NCI-H345 (cell line): Measurements from ENCODE around the gene ADGRV1.
"Not testable (repeated sequence)": the region's sequence is repeated elsewhere in the genome, so short reads cannot be mapped to it uniquely, and the experiment has no call there.

Source experiments
- DNase-seq: peaks from one replicate; lab custom pipeline; 2025; lab: John Stamatoyannopoulos, UW

Gene ADGRV1

DNA sequence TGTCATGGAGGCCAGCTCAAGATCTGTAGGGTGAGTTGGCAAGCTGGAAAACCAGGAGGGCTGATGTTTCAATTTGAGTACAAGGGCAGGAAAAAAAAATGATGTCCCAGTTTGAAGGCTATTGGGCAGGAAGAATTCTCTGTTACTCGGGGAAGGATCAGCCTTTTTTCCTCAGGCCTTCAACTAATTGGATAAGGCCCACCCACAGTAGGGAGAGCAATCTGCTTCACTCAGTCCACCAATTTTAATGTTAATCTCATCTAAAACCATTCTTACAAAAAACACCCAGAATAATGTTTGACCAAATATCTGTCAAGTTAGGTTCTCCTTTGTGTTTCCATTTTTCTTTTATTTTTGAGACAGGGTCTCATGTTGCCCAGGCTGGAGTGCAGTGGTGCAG lies 442.1 kb downstream of the ADGRV1 start:
- no peak for DNase-seq

GRCh38 chr5:91006713-91007112 lies 448.1 kb downstream of the ADGRV1 start:
- DNase-seq: no peak

- DNase-seq: no peak
Observed at GRCh38 chr5:91007251-91007650, 448.7 kb downstream of the ADGRV1 start.

DNA sequence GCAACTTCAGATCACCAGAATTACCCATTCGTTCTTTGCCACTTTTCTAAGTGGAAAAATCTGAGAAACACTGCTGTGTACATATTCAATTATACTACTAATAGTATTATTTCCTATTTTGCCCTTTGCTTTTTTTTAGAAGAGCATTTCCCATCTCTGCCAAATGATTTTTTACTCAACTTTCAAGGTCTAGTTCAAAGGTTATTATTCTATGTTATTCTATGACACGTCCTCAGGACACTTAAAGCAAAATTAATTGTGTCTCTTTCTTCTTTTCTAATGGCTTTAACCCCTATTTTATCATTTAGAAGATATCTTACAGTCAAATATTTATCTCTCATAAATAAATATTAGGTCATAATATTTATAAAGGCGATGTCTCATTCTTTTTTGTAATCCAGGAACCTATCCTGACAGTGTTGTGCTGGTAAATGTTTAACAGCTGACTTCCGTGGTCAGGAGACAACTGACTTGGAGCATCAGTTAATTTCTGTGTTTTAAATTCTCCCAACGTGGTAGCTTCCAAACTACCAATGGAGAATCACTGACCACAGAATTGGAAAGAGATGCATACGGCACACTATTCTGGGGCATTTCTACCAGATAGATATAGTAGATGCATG lies 449.3 kb downstream of the ADGRV1 start:
- DNase-seq: no peak

- no peak for DNase-seq
Observed at GRCh38 chr5:91010090-91010489, 451.5 kb downstream of the ADGRV1 start.

- DNase-seq: no peak
Observed at GRCh38 chr5:91011029-91011428, 452.4 kb downstream of the ADGRV1 start.

- not testable (repeated sequence) for DNase-seq
Observed at GRCh38 chr5:91012867-91013266, 454.3 kb downstream of the ADGRV1 start.

- DNase-seq: no peak
Observed at GRCh38 chr5:91016322-91016721, 457.7 kb downstream of the ADGRV1 start.

DNA sequence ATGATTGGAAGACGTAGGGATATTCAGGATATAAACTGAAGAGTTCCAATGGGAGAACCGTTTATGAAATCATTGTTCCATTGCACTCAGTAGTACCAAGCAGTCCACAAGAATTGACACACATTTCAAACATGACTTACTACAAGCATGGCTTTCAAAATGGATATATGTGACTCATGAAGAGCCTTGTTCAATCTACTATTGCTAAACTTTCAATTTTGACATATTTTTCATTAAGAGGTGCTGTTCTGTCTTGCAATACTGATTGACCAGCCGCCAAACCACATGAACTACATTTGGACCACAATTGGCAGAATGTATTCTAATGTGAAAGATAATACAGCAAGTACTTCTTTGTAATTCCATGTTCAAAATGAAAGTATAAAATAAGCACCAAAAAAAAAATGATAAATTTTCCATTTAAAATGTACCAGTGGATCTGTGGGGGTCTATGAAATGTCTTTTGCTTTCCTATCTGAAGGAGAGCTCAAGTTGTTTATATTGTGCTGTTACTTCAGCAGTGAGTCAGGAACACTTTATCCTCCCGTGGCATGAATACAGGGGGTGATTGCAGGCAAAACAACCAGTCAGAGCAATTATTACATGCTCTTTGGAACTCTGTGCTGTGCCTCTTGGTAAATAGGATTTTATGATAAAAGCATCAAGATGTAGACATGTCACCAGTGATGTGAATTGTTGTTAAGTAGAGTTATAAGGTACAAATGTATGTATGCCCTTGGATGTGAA lies 458.5 kb downstream of the ADGRV1 start:
- no peak for DNase-seq

- no peak for DNase-seq
Observed at GRCh38 chr5:91018200-91018599, 459.6 kb downstream of the ADGRV1 start.

DNA sequence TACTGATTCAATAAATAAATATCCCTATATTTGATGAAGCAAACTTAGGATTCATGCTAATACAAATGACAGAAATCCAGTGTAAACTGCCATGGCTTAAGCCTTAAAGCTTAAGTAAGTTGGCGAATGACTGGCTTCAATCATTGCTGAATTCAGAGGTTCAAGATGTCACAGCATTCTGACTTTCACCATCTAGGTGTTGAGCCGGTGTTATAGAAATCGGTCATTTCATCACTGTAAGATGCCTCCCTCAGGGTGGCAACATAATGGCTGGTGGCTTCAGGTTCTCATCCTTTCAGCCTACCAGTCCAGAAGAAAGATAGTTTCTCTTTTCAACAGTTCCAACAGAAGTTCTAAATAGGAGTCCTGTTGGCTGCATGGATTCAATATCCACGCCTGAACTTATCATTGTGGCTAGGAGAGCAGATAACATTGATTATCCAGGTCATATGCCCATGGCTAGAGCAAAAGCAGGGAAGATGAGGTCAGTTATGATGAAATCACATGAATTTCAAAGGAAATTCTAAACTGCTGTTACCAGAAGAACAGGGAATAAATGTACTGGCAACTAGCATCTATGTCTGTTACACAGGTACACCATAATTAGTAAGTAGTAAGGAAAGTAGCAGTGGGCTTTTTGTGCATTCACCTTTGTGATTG lies 460.2 kb downstream of the ADGRV1 start:
- no peak for DNase-seq

DNA sequence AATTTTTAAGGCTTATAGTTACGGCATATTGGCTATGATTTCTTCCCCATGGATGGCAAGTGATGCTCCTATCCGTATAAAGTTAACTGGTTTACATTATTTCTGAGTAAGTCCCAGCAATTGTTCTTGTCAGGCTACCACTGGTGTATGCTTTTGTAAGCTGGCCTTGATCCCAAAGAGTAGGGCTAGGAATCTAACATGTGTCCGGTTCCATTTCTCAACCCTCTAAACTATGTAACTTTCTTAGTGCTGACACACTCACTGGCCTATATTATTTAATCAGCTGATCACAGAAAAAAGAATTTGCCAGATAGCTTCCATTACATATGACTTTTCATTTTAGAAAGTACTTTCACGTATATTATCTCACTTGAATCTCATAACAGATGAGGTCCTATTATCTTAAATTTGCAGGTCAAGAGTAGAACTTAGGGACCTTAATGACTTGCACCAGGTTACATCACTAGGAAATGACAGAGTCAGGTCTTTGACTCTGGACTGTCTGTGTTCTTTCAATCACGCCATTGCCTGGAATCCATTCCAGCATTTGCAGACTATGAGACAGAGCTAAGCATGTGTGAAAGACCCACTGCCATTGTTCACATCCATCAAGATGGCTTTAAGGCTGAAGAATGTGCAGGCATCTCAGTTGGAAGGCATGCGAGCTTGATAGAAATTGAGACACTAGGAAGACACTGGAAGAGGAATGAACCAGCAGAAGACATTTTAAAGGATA lies 461.6 kb downstream of the ADGRV1 start:
- no peak for DNase-seq

DNA sequence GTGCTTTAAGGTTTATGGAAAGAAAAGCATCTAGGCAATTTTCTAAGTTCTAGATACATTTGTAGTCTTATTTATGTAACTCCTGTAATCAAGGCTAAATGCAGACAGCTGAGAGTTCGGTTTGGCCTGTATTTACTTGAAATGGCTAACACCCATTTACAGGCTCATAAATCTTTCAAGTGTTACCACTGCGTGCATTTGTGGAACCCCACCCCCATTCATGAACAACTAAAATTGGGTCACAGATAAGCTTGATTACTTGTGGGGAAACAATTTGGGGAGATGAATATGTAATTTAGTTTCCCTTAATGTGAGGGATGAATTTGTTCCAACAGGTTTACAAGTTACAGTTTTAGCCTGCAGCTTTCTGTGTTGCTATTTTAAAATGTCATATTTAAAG lies 463.9 kb downstream of the ADGRV1 start:
- no peak for DNase-seq

GRCh38 chr5:91024206-91024605 lies 465.6 kb downstream of the ADGRV1 start:
- no peak for DNase-seq

GRCh38 chr5:91024727-91025126 lies 466.1 kb downstream of the ADGRV1 start:
- DNase-seq: peak; percentile 38

DNA sequence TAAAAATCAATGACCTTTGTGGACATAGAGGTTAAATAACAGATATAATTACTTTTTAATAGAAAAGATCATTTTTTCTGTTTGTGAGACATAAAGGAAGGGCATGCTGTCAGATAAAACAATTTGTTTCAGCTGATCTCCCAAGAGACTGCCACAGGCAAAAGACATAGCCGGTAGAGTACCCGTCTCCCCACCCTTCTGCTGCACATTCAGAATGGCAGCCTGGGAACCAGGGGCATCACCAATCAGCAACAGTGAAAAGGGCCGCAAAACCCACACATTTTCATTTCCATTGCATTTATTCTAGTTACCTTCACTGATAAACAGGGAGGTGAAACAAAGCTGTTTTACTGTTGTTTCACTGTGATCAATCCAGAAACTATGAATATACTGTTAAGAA lies 466.9 kb downstream of the ADGRV1 start:
- no peak for DNase-seq

DNA sequence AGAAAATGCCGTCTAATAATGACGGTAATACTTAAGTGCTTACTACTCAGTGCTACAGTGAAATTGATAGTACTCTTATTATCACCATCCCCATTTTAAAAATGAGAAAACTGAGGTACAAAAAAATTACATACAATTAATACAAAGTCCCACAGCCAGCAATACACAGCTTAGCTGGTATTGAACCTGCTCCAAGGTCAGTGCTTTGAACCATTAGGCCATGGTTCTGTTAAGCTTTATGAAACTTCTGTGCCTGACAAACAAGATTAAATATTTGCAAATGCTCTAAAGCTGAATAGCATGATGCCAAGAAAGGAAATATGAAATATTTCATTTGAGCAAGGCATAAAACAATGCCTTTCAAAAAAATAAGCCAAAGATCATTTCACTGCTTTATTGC lies 467.4 kb downstream of the ADGRV1 start:
- no peak for DNase-seq

GRCh38 chr5:91026466-91026865 lies 467.9 kb downstream of the ADGRV1 start:
- peak; percentile 44 for DNase-seq

DNA sequence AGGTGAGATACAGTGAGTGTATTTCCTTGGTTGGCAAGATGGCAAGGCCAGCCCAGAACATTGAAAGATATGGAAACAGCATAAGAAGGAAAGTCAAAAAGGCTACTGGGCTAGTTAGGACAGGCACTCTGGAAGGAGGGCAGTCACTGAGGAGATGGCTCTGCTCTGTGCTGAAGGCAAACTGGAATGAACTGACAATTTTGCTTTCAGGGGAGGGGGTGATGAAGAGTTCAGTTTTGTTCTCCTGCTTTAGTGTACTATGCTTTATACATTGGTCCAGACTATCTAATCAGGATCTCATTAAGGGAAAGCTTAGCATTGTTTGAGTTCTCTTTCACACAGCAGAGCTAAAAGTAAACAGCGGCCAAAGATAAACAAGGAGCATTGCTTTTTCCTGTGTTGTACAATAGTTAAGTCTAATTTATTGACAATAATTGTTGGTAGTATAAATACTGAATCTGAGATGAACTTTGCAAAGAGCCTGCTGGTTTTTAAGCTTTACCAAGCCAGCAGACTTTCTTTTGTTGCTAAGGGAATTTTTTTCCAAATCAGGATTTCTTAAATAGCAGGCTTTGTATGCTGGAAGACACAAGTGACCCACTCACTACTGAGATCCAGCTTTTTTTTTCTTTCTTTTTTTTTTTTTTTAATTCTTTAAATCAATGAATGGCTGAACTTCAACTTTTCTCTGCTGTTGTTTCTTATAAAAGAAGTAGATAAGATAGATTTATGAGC lies 469.0 kb downstream of the ADGRV1 start:
- DNase-seq: peak; percentile 25

DNA sequence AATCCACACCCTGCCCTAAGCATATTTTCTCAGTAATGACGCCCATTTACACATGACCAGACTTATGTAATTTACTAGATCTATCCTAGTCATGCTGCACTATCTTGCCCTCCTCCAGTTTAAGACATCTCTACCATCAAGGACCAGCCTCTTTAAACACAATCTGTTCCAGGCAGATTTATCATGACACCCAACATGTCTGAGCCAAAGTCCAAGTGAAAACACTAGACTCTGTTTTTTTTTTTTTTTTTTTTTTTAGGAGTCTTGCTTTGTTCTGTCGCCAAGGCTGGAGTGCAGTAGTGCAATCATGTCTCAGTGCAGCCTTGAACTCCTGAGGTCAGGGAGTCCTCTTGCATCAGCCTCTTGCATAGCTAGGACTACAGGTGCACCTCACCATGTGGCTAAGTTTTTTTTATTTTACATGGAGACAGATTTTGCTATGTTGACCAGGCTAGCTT lies 469.9 kb downstream of the ADGRV1 start:
- no peak for DNase-seq

DNA sequence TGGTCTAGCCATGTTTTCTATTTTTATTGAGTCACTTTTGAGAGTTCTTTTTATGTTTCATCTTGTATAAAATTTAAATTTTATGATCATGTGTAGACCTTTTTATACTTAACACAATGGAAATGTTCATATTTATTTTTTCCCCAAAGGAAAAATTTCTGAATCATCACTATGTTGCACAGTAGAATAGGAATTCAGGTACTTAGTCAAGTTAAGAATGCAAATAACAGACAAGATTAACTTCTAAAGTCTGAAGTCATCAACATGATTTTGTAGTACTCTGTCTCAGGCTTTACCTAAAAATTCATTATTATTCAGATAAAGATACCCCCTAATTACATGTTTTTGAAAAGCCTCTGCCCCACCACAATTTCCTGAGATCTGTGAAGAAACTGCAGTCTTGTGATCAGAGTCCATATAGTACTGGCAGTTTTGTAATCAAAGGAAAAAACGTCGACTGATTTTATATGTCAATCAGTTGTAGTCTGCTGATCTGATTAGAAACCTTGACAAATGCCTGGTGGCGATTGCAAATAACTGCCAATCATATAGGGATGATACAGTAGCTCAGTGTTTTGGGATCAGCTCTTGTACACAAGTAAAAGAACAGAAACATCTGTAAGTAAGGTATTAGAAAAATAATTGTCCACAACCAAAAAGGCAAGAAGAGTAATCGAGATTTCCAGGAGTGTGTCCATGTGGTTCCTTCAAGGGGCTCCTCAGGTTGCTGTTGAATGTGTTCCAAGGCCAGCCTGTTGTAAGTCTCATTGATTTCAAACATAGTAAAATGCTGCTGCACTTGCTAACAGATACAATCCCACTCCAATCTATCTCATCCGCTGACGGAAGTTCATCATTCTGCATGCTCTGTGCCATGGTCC lies 472.2 kb downstream of the ADGRV1 start:
- no peak for DNase-seq
